ENCODE data around the gene BAIAP3. TPM values are rescaled to one million over a fixed set of nuclear protein-coding genes. Genes with fewer than 3 reads are reported as not detected.

The BAIAP3 gene
- total RNA-seq, 1 donor from 2014 or later, result 6.5 TPM

DNA sequence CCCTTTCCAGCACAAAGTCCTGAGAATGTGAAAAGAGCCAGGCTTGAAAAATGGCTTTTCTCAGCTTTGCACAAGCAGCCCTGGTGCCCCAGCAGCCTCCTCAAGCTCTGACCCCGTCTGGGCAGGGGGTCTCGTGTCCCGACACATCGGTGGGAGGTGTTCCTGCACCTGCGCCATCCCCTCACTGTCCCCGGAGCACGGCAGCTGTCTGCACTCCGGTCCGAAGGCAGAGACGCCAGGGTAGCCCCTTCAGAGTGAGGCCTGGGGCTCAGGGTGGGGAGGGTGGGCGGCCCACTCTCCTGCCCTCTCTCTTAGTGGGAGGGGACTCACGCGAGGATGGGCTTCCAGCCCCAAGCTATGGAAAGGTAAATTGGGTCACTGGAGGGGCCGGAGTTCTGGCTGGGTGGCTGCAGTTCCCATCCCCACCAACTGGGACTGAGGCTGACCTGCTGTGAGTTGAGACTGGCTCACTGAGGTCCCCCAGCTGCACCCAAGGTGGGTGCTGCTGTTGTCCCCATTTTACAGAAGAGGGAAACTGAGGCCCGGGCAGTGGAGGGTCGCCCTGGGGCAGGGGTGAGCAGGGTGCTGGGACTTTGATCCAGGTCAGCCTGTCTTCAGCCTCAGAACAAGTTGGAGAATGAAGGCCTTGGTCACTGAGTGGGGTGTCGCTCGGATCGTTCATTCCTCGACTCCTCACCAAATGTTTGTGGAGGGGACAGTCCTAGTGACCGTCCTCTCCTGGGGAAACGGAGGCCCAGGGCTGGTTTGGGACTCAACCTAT is 2.3 kb upstream of the BAIAP3 start:
- H3K4me1 Mint-ChIP-seq (ENCODE audit: unreplicated experiment), result peaks cover 4% of the 10 kb centered on the region
- no peaks in the 10 kb centered on the region for H3K9me3 Mint-ChIP-seq (ENCODE audit: unreplicated experiment)
- no peak for TF ChIP-seq CTCF (IDR thresholded peaks at IDR 0.05; ENCODE audit: unreplicated experiment)
- DNase-seq (ENCODE audit: low spot score), result no peak
- H3K36me3 Mint-ChIP-seq (ENCODE audit: low read depth, unreplicated experiment), result peaks cover 5% of the 10 kb centered on the region
- peaks cover 20% of the 10 kb centered on the region for H3K27me3 Mint-ChIP-seq (ENCODE audit: unreplicated experiment)
- H3K4me3 Mint-ChIP-seq (ENCODE audit: unreplicated experiment), result no peak overlapping the region
- peak overlapping the region; percentile 93 for H3K27ac Mint-ChIP-seq (ENCODE audit: unreplicated experiment)

- no peaks in the 10 kb centered on the region for H3K9me3 Mint-ChIP-seq (ENCODE audit: unreplicated experiment)
- DNase-seq (ENCODE audit: low spot score), result peak; percentile 78
- H3K36me3 Mint-ChIP-seq (ENCODE audit: low read depth, unreplicated experiment), result no peaks in the 10 kb centered on the region
- H3K4me3 Mint-ChIP-seq (ENCODE audit: unreplicated experiment), result peak overlapping the region; percentile 73
- H3K27me3 Mint-ChIP-seq (ENCODE audit: unreplicated experiment), result peaks cover 16% of the 10 kb centered on the region
- TF ChIP-seq CTCF (IDR thresholded peaks at IDR 0.05; ENCODE audit: unreplicated experiment), result no peak
- H3K27ac Mint-ChIP-seq (ENCODE audit: unreplicated experiment), result peak overlapping the region; percentile 93
- H3K4me1 Mint-ChIP-seq (ENCODE audit: unreplicated experiment), result peaks cover 4% of the 10 kb centered on the region
Measured at GRCh38 chr16:1331712-1332617, 1.5 kb upstream of the BAIAP3 start.

- Mint-ChIP-seq H3K4me1 (ENCODE audit: unreplicated experiment) (peaks cover 4% of the 10 kb centered on the region), H3K9me3 (ENCODE audit: unreplicated experiment) (no peaks in the 10 kb centered on the region), H3K27me3 (ENCODE audit: unreplicated experiment) (peaks cover 16% of the 10 kb centered on the region), H3K27ac (ENCODE audit: unreplicated experiment) (no peak overlapping the region), H3K4me3 (ENCODE audit: unreplicated experiment) (peak overlapping the region; percentile 73), H3K36me3 (ENCODE audit: low read depth, unreplicated experiment) (no peaks in the 10 kb centered on the region)
- DNase-seq (ENCODE audit: low spot score), result no peak
- TF ChIP-seq CTCF (IDR thresholded peaks at IDR 0.05; ENCODE audit: unreplicated experiment), result no peak
Measured at GRCh38 chr16:1332618-1333148, 762 bp upstream of the BAIAP3 start.

GRCh38 chr16:1333854-1334700 is 632 bp downstream of the BAIAP3 start:
- no peak for TF ChIP-seq CTCF (IDR thresholded peaks at IDR 0.05; ENCODE audit: unreplicated experiment)
- Mint-ChIP-seq H3K27ac (ENCODE audit: unreplicated experiment) (no peak overlapping the region), H3K4me1 (ENCODE audit: unreplicated experiment) (peaks cover 4% of the 10 kb centered on the region), H3K27me3 (ENCODE audit: unreplicated experiment) (peaks cover 16% of the 10 kb centered on the region), H3K36me3 (ENCODE audit: low read depth, unreplicated experiment) (no peaks in the 10 kb centered on the region), H3K9me3 (ENCODE audit: unreplicated experiment) (no peaks in the 10 kb centered on the region), H3K4me3 (ENCODE audit: unreplicated experiment) (no peak overlapping the region)
- DNase-seq (ENCODE audit: low spot score), result no peak
